ENCODE data around the gene ELP4. TPM values are rescaled to one million over a fixed set of nuclear protein-coding genes. Genes with fewer than 3 reads are reported as not detected.

Gene ELP4
- total RNA-seq, 1 experiment from 2014 or later, result 15.2 TPM

GRCh38 chr11:31725176-31725575, 215.6 kb downstream of the ELP4 start:
- Histone ChIP-seq H3K23ac (ENCODE audit: insufficient read length, low read depth, low read length) (no peak overlapping the region), H3K23me2 (ENCODE audit: insufficient read length, low read depth, low read length, poor library complexity, severe bottlenecking) (no peaks in the 10 kb centered on the region), H4K8ac (replicated peaks; ENCODE audit: insufficient read length, low read depth, low read length) (no peak overlapping the region), H2BK5ac (ENCODE audit: insufficient read length, low read length) (no peak overlapping the region), H3T11ph (ENCODE audit: low read length) (no peak overlapping the region), H2BK12ac (ENCODE audit: insufficient read length, low read depth, low read length) (no peak overlapping the region), H2BK20ac (ENCODE audit: low read depth, low read length, poor library complexity, severe bottlenecking) (no peak overlapping the region), H3K27ac (ENCODE audit: insufficient read length, low read depth, low read length) (no peak overlapping the region), H4K20me1 (ENCODE audit: control insufficient read depth, insufficient read depth, insufficient read length) (no peaks in the 10 kb centered on the region), H3K27me3 (ENCODE audit: insufficient read depth, low read length) (no peaks in the 10 kb centered on the region), H3K18ac (ENCODE audit: insufficient read length, low read depth, low read length) (no peak overlapping the region), H4K5ac (ENCODE audit: insufficient read length, low read depth, low read length) (no peak overlapping the region), H3K4me2 (ENCODE audit: insufficient read depth, insufficient read length, low read length) (no peak overlapping the region), H2BK120ac (ENCODE audit: low read depth, low read length, poor library complexity, severe bottlenecking) (no peak overlapping the region), H2BK15ac (ENCODE audit: low read depth, low read length) (no peak overlapping the region), H3K9me3 (ENCODE audit: control insufficient read depth, low read depth, low read length) (no peaks in the 10 kb centered on the region), H3K79me1 (ENCODE audit: insufficient read depth, low read depth, low read length, poor library complexity, severe bottlenecking) (no peaks in the 10 kb centered on the region), H4K91ac (ENCODE audit: insufficient read length, low read depth, low read length) (no peak overlapping the region), H2AFZ (ENCODE audit: low read length) (no peak overlapping the region), H3K56ac (ENCODE audit: insufficient read length, low read depth, low read length) (no peak overlapping the region), H2AK5ac (ENCODE audit: insufficient read length, low read length) (no peak overlapping the region), H3K14ac (ENCODE audit: insufficient read depth, low read length) (no peak overlapping the region), H3K79me2 (ENCODE audit: insufficient read depth, low read length) (no peaks in the 10 kb centered on the region), H3K9ac (ENCODE audit: extremely low read depth, insufficient read length, low read length) (no peak overlapping the region), H3K4me1 (ENCODE audit: insufficient read depth, low read length) (no peaks in the 10 kb centered on the region), H3K4ac (ENCODE audit: low read depth, low read length) (no peak overlapping the region)
- Mint-ChIP-seq H3K9me3 (no peaks in the 10 kb centered on the region), H3K27ac (peak overlapping the region in 1 of 3 experiments; percentile 65; a peak in 2 of 7 replicates), H3K36me3 (ENCODE audit: insufficient read depth in 1 of 3, low read depth in 3 of 3) (peaks cover 0 to 1% (median 0%) of the 10 kb centered on the region in 3 experiments; a peak in 1 of 7 replicates), H3K4me3 (no peak overlapping the region), H3K27me3 (ENCODE audit: low read depth) (no peaks in the 10 kb centered on the region), H3K4me1 (peaks cover 14 to 20% of the 10 kb centered on the region in 2 experiments)
- no peak for DNase-seq
- TF ChIP-seq CTCF (conservative IDR thresholded peaks at IDR 0.05), result no peak

Measured in H9 (cell line).